ENCODE results near the gene OVOL1. TPM values are rescaled to one million over a fixed set of nuclear protein-coding genes. Genes with fewer than 3 reads are reported as not detected.
A peak's percentile ranks its signal among the peaks of the same experiment; 100 is the strongest.

The OVOL1 gene
- 6.6 TPM for total RNA-seq
- 6.7 TPM for polyA plus RNA-seq (ENCODE audit: insufficient read depth, low read depth, low replicate concordance)
- long read RNA-seq, donor 1, partial matches to known transcripts = 0 of 5 reads
- long read RNA-seq, donor 1, other reads (novel, unspliced or antisense) = 0 of 5 reads
- long read RNA-seq, donor 2, partial matches to known transcripts = 0 of 2 reads
- long read RNA-seq, donor 2, other reads (novel, unspliced or antisense) = 0 of 2 reads
- long read RNA-seq, donor 3, partial matches to known transcripts = 0 of 5 reads
- long read RNA-seq, donor 3, other reads (novel, unspliced or antisense) = 0 of 5 reads
- long read RNA-seq, donor 4, transcript OVOL1-201 (4 exons, 3,034 nt) = major isoform, 5 of 5 reads
- long read RNA-seq, donor 4, partial matches to known transcripts = 0 of 5 reads
- long read RNA-seq, donor 4, other reads (novel, unspliced or antisense) = 0 of 5 reads
- long read RNA-seq, donor 5 = 0 reads
- long read RNA-seq, donor 6, partial matches to known transcripts = 0 of 1 reads
- long read RNA-seq, donor 6, other reads (novel, unspliced or antisense) = 0 of 1 reads
- long read RNA-seq, donor 7, transcript OVOL1-201 (4 exons, 3,034 nt) = major isoform, 5 of 7 reads
- long read RNA-seq, donor 7, partial matches to known transcripts = 0 of 7 reads
- long read RNA-seq, donor 7, other reads (novel, unspliced or antisense) = 2 of 7 reads
- long read RNA-seq, donor 8, partial matches to known transcripts = 0 of 4 reads
- long read RNA-seq, donor 8, other reads (novel, unspliced or antisense) = 0 of 4 reads
- long read RNA-seq, donor 9 = 0 reads
- long read RNA-seq, donor 10, partial matches to known transcripts = 0 of 3 reads
- long read RNA-seq, donor 10, other reads (novel, unspliced or antisense) = 0 of 3 reads

DNA sequence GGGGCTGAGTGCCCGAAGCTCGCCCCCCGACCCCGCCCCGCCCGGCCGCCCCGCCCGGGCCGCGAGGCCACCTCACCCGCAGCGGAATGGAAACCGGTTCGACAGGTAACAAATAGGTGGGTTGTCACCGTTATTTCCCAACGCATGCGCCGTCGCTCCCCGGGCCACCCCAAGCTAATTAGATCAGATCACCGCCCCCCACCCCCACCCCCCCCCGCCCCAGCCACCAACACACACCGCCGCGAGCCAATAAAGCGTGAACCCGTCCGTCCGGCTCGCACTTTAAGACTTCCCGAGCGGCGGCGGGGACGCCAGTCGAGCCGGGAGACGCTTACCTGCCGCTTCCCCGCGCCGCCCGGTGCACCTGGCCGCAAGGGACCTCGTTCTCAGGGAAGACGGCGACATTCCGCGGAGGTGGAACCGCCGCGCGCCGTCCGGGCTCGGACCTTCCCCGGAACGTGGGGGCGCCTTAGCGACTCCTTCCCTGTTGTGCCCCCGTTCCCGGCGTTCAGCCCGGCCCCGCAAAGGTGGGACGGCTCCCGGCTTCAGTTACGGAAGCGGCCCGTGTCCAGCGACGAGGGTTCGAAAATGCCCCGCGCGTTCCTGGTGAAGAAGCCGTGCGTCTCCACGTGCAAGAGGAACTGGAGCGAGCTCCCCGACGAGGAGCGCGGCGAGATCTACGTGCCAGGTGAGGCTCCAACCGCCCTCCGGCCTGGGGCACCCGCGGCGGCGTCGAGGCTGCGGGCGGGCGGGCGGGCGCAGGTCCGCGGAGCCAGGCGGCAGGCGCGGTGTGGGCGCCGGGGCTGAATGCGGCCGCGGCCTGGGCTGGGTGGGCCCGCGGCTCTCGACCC lies at the start of gene OVOL1:
Gene OVOL1, plus strand, starts transcription at position 278 of the 851 bp plus-strand sequence. Its CDS starts 311 bp downstream, at position 589.
- TF ChIP-seq CTCF (IDR thresholded peaks at IDR 0.05; ENCODE audit: borderline replicate concordance, extremely low read depth, insufficient read depth) = no peak
- peaks cover 3% of the 10 kb centered on the region for H3K27me3 ChIP-seq (ENCODE audit: control insufficient read depth, insufficient read depth, low read length)
- peak; percentile 79 to 92 (median 89) for DNase-seq
- no peak for FAIRE-seq
- no peaks in the 10 kb centered on the region for H3K9me3 ChIP-seq (ENCODE audit: control insufficient read depth in 2 of 3, insufficient read depth in 1 of 3, low read length in 3 of 3)
- peak within 1 kb of the TSS; percentile 88 to 95 for H3K27ac ChIP-seq (ENCODE audit: low read depth in 2 of 2, low read length in 2 of 2)
- peak within 1 kb of the TSS in 2 of 3 donors; percentile 32 to 82 for H3K9ac ChIP-seq (ENCODE audit: low read length in 3 of 3)
- intact Hi-C loops (cut with DNase I) = no loop called here
- H3K4me1 ChIP-seq (ENCODE audit: control insufficient read depth in 2 of 3, insufficient read depth in 2 of 3, low read depth in 1 of 3, low read length in 3 of 3) = peaks cover 0 to 34% (median 7%) of the 10 kb centered on the region in 3 donors
- peak within 1 kb of the TSS; percentile 45 to 78 (median 71) for H3K4me3 ChIP-seq (ENCODE audit: low read length in 3 of 3)
- H3K36me3 ChIP-seq (ENCODE audit: control insufficient read depth in 2 of 3, insufficient read depth in 3 of 3, low read length in 3 of 3) = no peaks in the 10 kb centered on the region

GRCh38 chr11:65739022-65739421 lies 47.8 kb upstream of the OVOL1 start:
- H3K27me3 ChIP-seq (ENCODE audit: control insufficient read depth, insufficient read depth, low read length) = no peaks in the 10 kb centered on the region
- no peaks in the 10 kb centered on the region for H3K36me3 ChIP-seq (ENCODE audit: control insufficient read depth in 2 of 3, insufficient read depth in 3 of 3, low read length in 3 of 3)
- no peak for FAIRE-seq
- H3K9me3 ChIP-seq (ENCODE audit: control insufficient read depth in 2 of 3, insufficient read depth in 1 of 3, low read length in 3 of 3) = no peaks in the 10 kb centered on the region
- DNase-seq = no peak
- no peak for TF ChIP-seq CTCF (IDR thresholded peaks at IDR 0.05; ENCODE audit: borderline replicate concordance, extremely low read depth, insufficient read depth)
- H3K27ac ChIP-seq (ENCODE audit: low read depth in 2 of 2, low read length in 2 of 2) = no peak overlapping the region
- H3K9ac ChIP-seq (ENCODE audit: low read length in 3 of 3) = no peak overlapping the region
- intact Hi-C loops (cut with DNase I) = no loop called here
- H3K4me3 ChIP-seq (ENCODE audit: low read length in 3 of 3) = no peak overlapping the region
- peaks cover 0 to 3% (median 0%) of the 10 kb centered on the region in 3 donors for H3K4me1 ChIP-seq (ENCODE audit: control insufficient read depth in 2 of 3, insufficient read depth in 2 of 3, low read depth in 1 of 3, low read length in 3 of 3)

DNA sequence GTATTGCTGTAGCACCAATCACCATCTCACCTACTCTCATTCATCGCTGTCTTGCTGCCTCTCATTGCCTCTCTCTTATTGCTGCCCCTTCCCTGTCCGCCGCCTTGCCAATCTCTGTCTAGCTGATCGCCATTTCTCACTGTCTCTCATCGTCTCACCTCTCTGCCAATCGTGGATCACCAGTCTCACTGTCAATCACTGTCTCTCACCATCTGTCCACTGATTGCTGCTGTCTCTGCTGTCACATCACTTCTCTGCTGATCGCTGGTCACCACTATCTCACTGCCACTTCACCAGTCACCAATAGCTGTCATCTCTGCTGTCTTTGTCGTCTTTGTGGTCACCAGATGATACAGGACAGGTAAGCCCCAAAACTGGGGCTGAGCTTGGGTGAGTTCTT lies 45.7 kb upstream of the OVOL1 start:
- TF ChIP-seq CTCF (IDR thresholded peaks at IDR 0.05; ENCODE audit: borderline replicate concordance, extremely low read depth, insufficient read depth) = no peak
- no peaks in the 10 kb centered on the region for H3K27me3 ChIP-seq (ENCODE audit: control insufficient read depth, insufficient read depth, low read length)
- H3K9me3 ChIP-seq (ENCODE audit: control insufficient read depth in 2 of 3, insufficient read depth in 1 of 3, low read length in 3 of 3) = no peaks in the 10 kb centered on the region
- DNase-seq = no peak
- intact Hi-C loops (cut with DNase I) = no loop called here
- no peak for FAIRE-seq
- no peak overlapping the region for H3K9ac ChIP-seq (ENCODE audit: low read length in 3 of 3)
- H3K36me3 ChIP-seq (ENCODE audit: control insufficient read depth in 2 of 3, insufficient read depth in 3 of 3, low read length in 3 of 3) = no peaks in the 10 kb centered on the region
- H3K27ac ChIP-seq (ENCODE audit: low read depth in 2 of 2, low read length in 2 of 2) = no peak overlapping the region
- H3K4me1 ChIP-seq (ENCODE audit: control insufficient read depth in 2 of 3, insufficient read depth in 2 of 3, low read depth in 1 of 3, low read length in 3 of 3) = peaks cover 0 to 3% (median 0%) of the 10 kb centered on the region in 3 donors
- H3K4me3 ChIP-seq (ENCODE audit: low read length in 3 of 3) = no peak overlapping the region

Measured in kidney (tissue), 22 donors.